DOHH2 (cell line): ENCODE data around the gene GMEB2.

ENCODE experiments used
- H3F3A ChIP-seq: fragments of 200-600 bp; sonication (generic), shearing (Covaris generic); 2 replicates; pipeline ENCODE4 v1.6.0; 2016; ENCODE audit warnings: antibody characterized with exemption, mild to moderate bottlenecking; ENCODE audit not compliant: control insufficient read depth, insufficient read depth
- H3K27ac ChIP-seq: fragments of 200-600 bp; sonication (generic); 2 replicates; pipeline ENCODE4 v1.5.1; 2014; ENCODE audit warnings: low read depth, mild to moderate bottlenecking, low read length, moderate library complexity
- H3K27me3 ChIP-seq: fragments of 200-600 bp; sonication (generic); 2 replicates; pipeline ENCODE4 v1.6.1; 2014; ENCODE audit warnings: mild to moderate bottlenecking, low read length, mixed read lengths; ENCODE audit not compliant: control insufficient read depth
- H3K36me3 ChIP-seq: fragments of 200-600 bp; sonication (generic); 2 replicates; pipeline ENCODE4 v1.6.1; 2014; ENCODE audit warnings: mild to moderate bottlenecking, low read length, moderate library complexity, mixed read lengths; ENCODE audit not compliant: control insufficient read depth
- H3K4me1 ChIP-seq: fragments of 200-600 bp; sonication (generic); 2 replicates; pipeline ENCODE4 v1.6.1; 2014; ENCODE audit warnings: mild to moderate bottlenecking, low read length, mixed read lengths; ENCODE audit not compliant: control insufficient read depth
- H3K4me2 ChIP-seq: fragments of 200-600 bp; sonication (generic); 2 replicates; pipeline ENCODE4 v1.6.0; 2014; ENCODE audit warnings: mild to moderate bottlenecking, low read length, moderate library complexity
- H3K4me3 ChIP-seq: fragments of 200-600 bp; sonication (generic); 2 replicates; pipeline ENCODE4 v1.5.1; 2014; ENCODE audit warnings: mild to moderate bottlenecking, low read length, mixed read lengths
- H3K79me2 ChIP-seq: fragments of 200-600 bp; sonication (generic); 2 replicates; pipeline ENCODE4 v1.6.1; 2014; ENCODE audit warnings: mild to moderate bottlenecking, low read length, mixed read lengths; ENCODE audit not compliant: control insufficient read depth
- H3K9me2 ChIP-seq: fragments of 200-600 bp; sonication (generic); replicated peaks from 2 replicates; pipeline ENCODE4 v1.6.1; 2014; ENCODE audit warnings: mild to moderate bottlenecking, low read length, mixed read lengths; ENCODE audit not compliant: control insufficient read depth
- H3K9me3 ChIP-seq: fragments of 200-600 bp; sonication (generic); 2 replicates; pipeline ENCODE4 v1.6.1; 2014; ENCODE audit warnings: antibody characterized with exemption, low read length, mixed read lengths; ENCODE audit not compliant: control insufficient read depth, insufficient read depth
- H4K20me1 ChIP-seq: fragments of 200-600 bp; sonication (generic); 2 replicates; pipeline ENCODE4 v1.6.0; 2014; ENCODE audit warnings: low read depth, mild to moderate bottlenecking, antibody characterized with exemption, low read length, moderate library complexity; ENCODE audit not compliant: control insufficient read depth, insufficient read depth
- EZH2phosphoT487 ChIP-seq: fragments of 200-600 bp; sonication (generic); IDR thresholded peaks from 2 replicates; pipeline ENCODE4 v1.6.1; 2017; ENCODE audit warnings: borderline replicate concordance, mild to moderate bottlenecking, antibody characterized with exemption, low read length, moderate library complexity, mixed read lengths
- TF ChIP-seq, protein P1 (sequence below): fragments of 200-600 bp; sonication (generic); IDR thresholded peaks from one replicate; pipeline ENCODE4 v1.5.1; 2014; ENCODE audit warnings: antibody characterized with exemption, mild to moderate bottlenecking, low read depth, low read length; ENCODE audit not compliant: poor library complexity, severe bottlenecking

Gene GMEB2

GRCh38 chr20:63624486-63624885 lies 2.4 kb downstream of the GMEB2 start:
- TF ChIP-seq, protein P1, sequence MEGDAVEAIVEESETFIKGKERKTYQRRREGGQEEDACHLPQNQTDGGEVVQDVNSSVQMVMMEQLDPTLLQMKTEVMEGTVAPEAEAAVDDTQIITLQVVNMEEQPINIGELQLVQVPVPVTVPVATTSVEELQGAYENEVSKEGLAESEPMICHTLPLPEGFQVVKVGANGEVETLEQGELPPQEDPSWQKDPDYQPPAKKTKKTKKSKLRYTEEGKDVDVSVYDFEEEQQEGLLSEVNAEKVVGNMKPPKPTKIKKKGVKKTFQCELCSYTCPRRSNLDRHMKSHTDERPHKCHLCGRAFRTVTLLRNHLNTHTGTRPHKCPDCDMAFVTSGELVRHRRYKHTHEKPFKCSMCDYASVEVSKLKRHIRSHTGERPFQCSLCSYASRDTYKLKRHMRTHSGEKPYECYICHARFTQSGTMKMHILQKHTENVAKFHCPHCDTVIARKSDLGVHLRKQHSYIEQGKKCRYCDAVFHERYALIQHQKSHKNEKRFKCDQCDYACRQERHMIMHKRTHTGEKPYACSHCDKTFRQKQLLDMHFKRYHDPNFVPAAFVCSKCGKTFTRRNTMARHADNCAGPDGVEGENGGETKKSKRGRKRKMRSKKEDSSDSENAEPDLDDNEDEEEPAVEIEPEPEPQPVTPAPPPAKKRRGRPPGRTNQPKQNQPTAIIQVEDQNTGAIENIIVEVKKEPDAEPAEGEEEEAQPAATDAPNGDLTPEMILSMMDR, result no peak
- no peak for TF ChIP-seq EZH2phosphoT487

GRCh38 chr20:63622732-63623131 lies 4.2 kb downstream of the GMEB2 start:
- no peaks in the 10 kb centered on the region for H4K20me1 ChIP-seq
- H3K9me2 ChIP-seq, result no peaks in the 10 kb centered on the region
- H3K27ac ChIP-seq, result no peak overlapping the region

More at GRCh38 chr20:63624486-63624885, 2.4 kb downstream of the GMEB2 start:
- peaks cover 13% of the 10 kb centered on the region; the same call in 1 of the 2 replicates for H3F3A ChIP-seq
- no peaks in the 10 kb centered on the region for H3K27me3 ChIP-seq
- H3K9me2 ChIP-seq, result no peaks in the 10 kb centered on the region
- H3K79me2 ChIP-seq, result peaks cover 89% of the 10 kb centered on the region
- peaks cover 21% of the 10 kb centered on the region for H3K36me3 ChIP-seq
- H3K27ac ChIP-seq, result no peak overlapping the region
- H4K20me1 ChIP-seq, result no peaks in the 10 kb centered on the region
- no peaks in the 10 kb centered on the region for H3K9me3 ChIP-seq
- H3K4me2 ChIP-seq, result no peak overlapping the region
- H3K4me1 ChIP-seq, result peaks cover 26% of the 10 kb centered on the region
- no peak overlapping the region for H3K4me3 ChIP-seq

GRCh38 chr20:63622096-63622495 lies 4.8 kb downstream of the GMEB2 start:
- Histone ChIP-seq H3F3A (peaks cover 6% of the 10 kb centered on the region; the same call in 1 of the 2 replicates), H3K9me2 (no peaks in the 10 kb centered on the region), H3K79me2 (peaks cover 83% of the 10 kb centered on the region), H4K20me1 (no peaks in the 10 kb centered on the region), H3K9me3 (no peaks in the 10 kb centered on the region), H3K4me3 (no peak overlapping the region), H3K4me1 (peaks cover 10% of the 10 kb centered on the region), H3K36me3 (peaks cover 30% of the 10 kb centered on the region), H3K27ac (no peak overlapping the region), H3K4me2 (no peak overlapping the region), H3K27me3 (no peaks in the 10 kb centered on the region)
- TF ChIP-seq, protein P1, result no peak
- TF ChIP-seq EZH2phosphoT487, result no peak

More at GRCh38 chr20:63622732-63623131, 4.2 kb downstream of the GMEB2 start:
- Histone ChIP-seq H3K4me3 (no peak overlapping the region), H3K4me1 (peaks cover 10% of the 10 kb centered on the region), H3K36me3 (peaks cover 25% of the 10 kb centered on the region), H3K79me2 (peaks cover 88% of the 10 kb centered on the region), H3K4me2 (no peak overlapping the region), H3K27me3 (no peaks in the 10 kb centered on the region), H3K9me3 (no peaks in the 10 kb centered on the region), H3F3A (peaks cover 6% of the 10 kb centered on the region; the same call in 1 of the 2 replicates)
- TF ChIP-seq EZH2phosphoT487, result no peak
- TF ChIP-seq, protein P1, result no peak
